Endothelial cell of umbilical vein (primary cell): Measurements from ENCODE around the gene MAP2K1. TPM values are rescaled to one million over a fixed set of nuclear protein-coding genes. Genes with fewer than 3 reads are reported as not detected.

Experiments
- BruUV-seq: library from RNA; stranded (reverse); fragments of 400-500 nt; replicated peaks from 2 replicates; lab custom pipeline; 2021; lab: Mats Ljungman, UMichigan
- CTCF ChIA-PET: fragments of 300-600, 350-600 bp; sonication (Branson Sonifier 250); formaldehyde crosslinking; loops from one replicate; lab custom pipeline; 2021; ENCODE audit warnings: antibody characterized with exemption, inconsistent platforms; lab: Charles Lee
- POLR2A ChIA-PET: fragments of 300-600, 350-600 bp; sonication (Branson Sonifier 250); formaldehyde crosslinking; loops from one replicate; lab custom pipeline; 2021; ENCODE audit warnings: antibody characterized with exemption, inconsistent platforms; lab: Charles Lee
- DNase-seq: peaks from one replicate; pipeline ENCODE4 v3.0.0-alpha.2; 2011; ENCODE audit warnings: low read depth, low spot score
- FAIRE-seq: peaks from 2 replicates; lab custom pipeline; 2011; peaks lifted over from hg19 to GRCh38; lab: Jason Lieb, UNC
- H2AFZ ChIP-seq: 2 replicates; pipeline ENCODE4 v1.6.0; 2012; ENCODE audit warnings: low read depth, low read length, control low read depth, inconsistent platforms
- H3K27ac ChIP-seq: 2 replicates; pipeline ENCODE4 v1.5.1; 2011; ENCODE audit warnings: low read depth, mild to moderate bottlenecking, control low read depth, low read length, moderate library complexity; ENCODE audit not compliant: insufficient read depth
- H3K27me3 ChIP-seq, 2 experiments: 2 replicates each; pipeline versions ENCODE4 v1.6.0 to v1.6.1; 2011; ENCODE audit warnings: low read length in 2 of 2, mixed read lengths in 1 of 2; ENCODE audit not compliant: control insufficient read depth in 2 of 2, insufficient read depth in 2 of 2
- H3K36me3 ChIP-seq, 2 experiments: 2 replicates in 1 of 2; 3 replicates in 1 of 2; pipeline ENCODE4 v1.5.1; 2011; ENCODE audit warnings: low read length in 2 of 2, mild to moderate bottlenecking in 1 of 2, moderate library complexity in 1 of 2; ENCODE audit not compliant: control insufficient read depth in 2 of 2, insufficient read depth in 2 of 2; ENCODE audit errors: extremely low read depth in 1 of 2
- H3K4me1 ChIP-seq: 3 replicates; pipeline ENCODE4 v1.5.1; 2011; ENCODE audit warnings: mild to moderate bottlenecking, low read length; ENCODE audit not compliant: control insufficient read depth, insufficient read depth; ENCODE audit errors: extremely low read depth
- H3K4me2 ChIP-seq: 2 replicates; pipeline ENCODE4 v1.6.1; 2011; ENCODE audit warnings: low read length, control low read depth, mixed read lengths; ENCODE audit not compliant: insufficient read depth
- H3K4me3 ChIP-seq, 3 experiments: fragments of 200-600 bp in 1 of 3; sonication (generic), shearing (Covaris generic) in 1 of 3; replicated peaks in 1 of 3; 2 replicates each; pipeline ENCODE4 v1.5.1; 2011 to 2016; ENCODE audit warnings: control low read depth in 3 of 3, low read length in 3 of 3, mild to moderate bottlenecking in 2 of 3, inconsistent platforms in 1 of 3, low read depth in 1 of 3, moderate library complexity in 1 of 3; ENCODE audit not compliant: insufficient read depth in 1 of 3
- H3K79me2 ChIP-seq: 2 replicates; pipeline ENCODE4 v1.6.0; 2012; ENCODE audit warnings: low read length, inconsistent platforms; ENCODE audit not compliant: control insufficient read depth, insufficient read depth
- H3K9ac ChIP-seq: replicated peaks from 2 replicates; pipeline ENCODE3; 2011; ENCODE audit warnings: low read length, control low read depth; ENCODE audit not compliant: insufficient read depth; ENCODE audit errors: extremely low read depth
- H3K9me1 ChIP-seq: replicated peaks from 3 replicates; pipeline ENCODE4 v1.6.0; 2011; ENCODE audit warnings: mild to moderate bottlenecking, low read length; ENCODE audit not compliant: control insufficient read depth, insufficient read depth; ENCODE audit errors: extremely low read depth
- H3K9me3 ChIP-seq: replicated peaks from 2 replicates; pipeline ENCODE4 v1.5.1; 2012; ENCODE audit warnings: low read length, inconsistent platforms; ENCODE audit not compliant: control insufficient read depth, insufficient read depth
- H4K20me1 ChIP-seq: replicated peaks from 2 replicates; pipeline ENCODE3; 2011; ENCODE audit warnings: mild to moderate bottlenecking, low read length; ENCODE audit not compliant: control insufficient read depth, insufficient read depth; ENCODE audit errors: extremely low read depth
- EZH2 ChIP-seq: IDR thresholded peaks from 2 replicates; pipeline ENCODE4 v1.6.1; 2012; ENCODE audit warnings: borderline replicate concordance, low read depth, mild to moderate bottlenecking, moderate library complexity, low read length, inconsistent platforms; ENCODE audit not compliant: severe bottlenecking
- FOS ChIP-seq: IDR thresholded peaks from 2 replicates; pipeline ENCODE4 v1.6.1; 2011; ENCODE audit warnings: mild to moderate bottlenecking, low read length, moderate library complexity, borderline replicate concordance; ENCODE audit not compliant: insufficient read depth
- GATA2 ChIP-seq: IDR thresholded peaks from 2 replicates; pipeline ENCODE4 v1.7.0; 2011; ENCODE audit warnings: low read depth, mild to moderate bottlenecking, moderate library complexity, mixed read lengths, low read length; ENCODE audit not compliant: insufficient read length, insufficient read depth
- JUN ChIP-seq: IDR thresholded peaks from 2 replicates; pipeline ENCODE4 v1.6.1; 2011; ENCODE audit warnings: borderline replicate concordance, low read depth; ENCODE audit not compliant: insufficient read length, insufficient read depth
- MAX ChIP-seq: IDR thresholded peaks from 2 replicates; pipeline ENCODE4 v1.6.1; 2011; ENCODE audit not compliant: insufficient read depth, insufficient read length
- MYC ChIP-seq: IDR thresholded peaks from one replicate; pipeline ENCODE4 v1.6.1; 2011; ENCODE audit warnings: mild to moderate bottlenecking, low read depth, low read length
- POLR2A ChIP-seq: IDR thresholded peaks from 2 replicates; pipeline ENCODE4 v1.6.1; 2012; ENCODE audit warnings: low read depth, mild to moderate bottlenecking, control low read depth, low read length
- POLR2AphosphoS5 ChIP-seq: IDR thresholded peaks from 2 replicates; pipeline ENCODE4 v1.6.1; 2012; ENCODE audit warnings: low read depth, mild to moderate bottlenecking, control low read depth, low read length, moderate library complexity; ENCODE audit not compliant: insufficient read depth
- dilution Hi-C: fragments of 300-500 bp; cut with MboI; formaldehyde crosslinking; loops from one replicate; pipeline ENCODE4 v1.15.0; 2019; ENCODE audit warnings: low sequenced_read_pairs; ENCODE audit not compliant: extremely low pct_ligation_motif_present
- intact Hi-C: fragments of 100-400 bp; cut with micrococcal nuclease; formaldehyde crosslinking; loops from one replicate; pipeline ENCODE4 v1.10.0; 2022
- polyA plus RNA-seq, 4 experiments: library from polyadenylated mRNA; depleted of rRNA in 3 of 4; stranded (reverse) in 3 of 4; unstranded in 1 of 4; fragments of >200 nt; gene quantifications; 2 replicates each; pipeline versions ENCODE4 v1.2.1 to v1.2.3, GENCODE V29; 2011 to 2012; ENCODE audit warnings: missing spikeins in 1 of 4
- total RNA-seq: library from RNA; stranded (reverse); gene quantifications from 2 replicates; pipeline ENCODE4 v1.2.3, GENCODE V29; 2021
- TF ChIP-seq, protein P1 (sequence below), 2 donors: IDR thresholded peaks; 1 replicate in 1 of 2; 2 replicates in 1 of 2; pipeline ENCODE4 v1.5.1; 2011; ENCODE audit warnings: low read length in 2 of 2, mild to moderate bottlenecking in 2 of 2, moderate library complexity in 2 of 2, control low read depth in 1 of 2, inconsistent platforms in 1 of 2, low read depth in 1 of 2; ENCODE audit not compliant: insufficient read depth in 1 of 2; ENCODE audit errors: extremely low read depth in 1 of 2

Gene MAP2K1
- total and polyA plus RNA-seq, 2 donors (not counting 3 experiments of a cell fraction or from before 2014, with no cell fraction given) = 30.9 to 45.1 TPM

DNA sequence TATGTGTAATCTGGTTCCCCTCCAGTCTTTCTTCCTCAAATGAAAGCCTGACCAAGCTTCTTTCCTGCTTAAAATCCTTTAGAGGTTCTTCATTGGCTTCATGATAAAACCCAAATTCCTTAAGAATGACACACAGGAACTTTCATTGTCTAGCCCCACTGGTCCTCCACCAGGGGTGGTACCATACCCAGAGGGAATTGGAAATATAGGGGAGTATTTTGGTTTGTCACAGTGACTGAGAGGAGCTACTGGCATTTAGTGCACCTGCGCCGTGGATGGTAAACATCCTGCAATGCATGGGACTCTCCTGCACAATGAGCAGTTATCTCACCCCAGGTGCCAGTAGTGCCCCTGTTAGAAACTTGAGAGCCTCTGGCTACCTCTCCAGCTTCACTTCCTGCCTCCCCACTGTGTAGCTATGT, 129.2 kb downstream of the MAP2K1 start:
- Histone ChIP-seq H3K9me1 (no peaks in the 10 kb centered on the region), H3K27ac (peak overlapping the region; percentile 46), H3K9me3 (no peaks in the 10 kb centered on the region), H3K36me3 (peaks cover 1 to 5% of the 10 kb centered on the region in 2 experiments), H3K4me3 (no peak overlapping the region), H3K9ac (no peak overlapping the region), H3K79me2 (no peaks in the 10 kb centered on the region), H3K4me2 (peak overlapping the region; percentile 32), H4K20me1 (no peaks in the 10 kb centered on the region), H3K27me3 (no peaks in the 10 kb centered on the region), H3K4me1 (peaks cover 23% of the 10 kb centered on the region), H2AFZ (no peak overlapping the region)
- DNase-seq (peak; percentile 35), FAIRE-seq (peak; percentile 78)
- TF ChIP-seq FOS (peak; percentile 42), MAX (no peak), POLR2AphosphoS5 (peak; percentile 37), JUN (peak; percentile 52)
- ChIA-PET POLR2A (no interaction called here), CTCF (interaction anchor here (0.6 to 1.6 kb wide), 7 partner anchors 10 to 335 kb away, joined by 3 to 5 read pairs (median 4); partner anchors contain the start of genes SNAPC5 and ZWILCH)
- intact Hi-C loops = no loop called here
- dilution Hi-C loops = no loop called here
- no TSS peak for BruUV-seq

DNA sequence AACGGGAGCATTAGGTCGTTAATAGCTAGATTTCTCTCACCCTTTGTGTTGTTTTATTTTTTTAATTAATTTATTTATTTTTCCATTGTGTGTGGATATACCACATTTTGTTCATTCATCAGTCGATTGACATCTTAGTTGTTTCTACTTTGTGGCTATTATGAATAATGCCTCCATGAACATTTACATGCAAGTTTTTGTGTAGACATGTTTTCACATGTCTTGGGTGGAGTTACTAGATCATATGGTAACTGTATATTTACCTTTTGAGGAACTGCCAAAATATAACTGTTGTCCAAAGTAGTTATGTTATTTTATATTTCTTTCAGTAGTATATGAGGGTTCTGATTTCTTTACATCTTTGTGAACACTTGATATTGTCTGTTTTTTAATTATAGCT, 137.2 kb downstream of the MAP2K1 start:
- Histone ChIP-seq H3K27ac (no peak overlapping the region), H3K27me3 (no peaks in the 10 kb centered on the region), H3K36me3 (peaks cover 4 to 8% of the 10 kb centered on the region in 2 experiments), H3K4me1 (no peaks in the 10 kb centered on the region), H3K9me3 (no peaks in the 10 kb centered on the region), H4K20me1 (no peaks in the 10 kb centered on the region), H3K4me2 (no peak overlapping the region), H3K79me2 (no peaks in the 10 kb centered on the region), H3K4me3 (no peak overlapping the region), H2AFZ (no peak overlapping the region), H3K9me1 (no peaks in the 10 kb centered on the region), H3K9ac (no peak overlapping the region)
- dilution Hi-C loops (no loop called here), intact Hi-C loops (no loop called here)
- DNase-seq = no peak
- TF ChIP-seq POLR2AphosphoS5 (no peak), GATA2 (no peak), JUN (no peak), POLR2A (no peak), FOS (no peak), EZH2 (no peak), MYC (no peak), MAX (no peak)
- TF ChIP-seq, protein P1, sequence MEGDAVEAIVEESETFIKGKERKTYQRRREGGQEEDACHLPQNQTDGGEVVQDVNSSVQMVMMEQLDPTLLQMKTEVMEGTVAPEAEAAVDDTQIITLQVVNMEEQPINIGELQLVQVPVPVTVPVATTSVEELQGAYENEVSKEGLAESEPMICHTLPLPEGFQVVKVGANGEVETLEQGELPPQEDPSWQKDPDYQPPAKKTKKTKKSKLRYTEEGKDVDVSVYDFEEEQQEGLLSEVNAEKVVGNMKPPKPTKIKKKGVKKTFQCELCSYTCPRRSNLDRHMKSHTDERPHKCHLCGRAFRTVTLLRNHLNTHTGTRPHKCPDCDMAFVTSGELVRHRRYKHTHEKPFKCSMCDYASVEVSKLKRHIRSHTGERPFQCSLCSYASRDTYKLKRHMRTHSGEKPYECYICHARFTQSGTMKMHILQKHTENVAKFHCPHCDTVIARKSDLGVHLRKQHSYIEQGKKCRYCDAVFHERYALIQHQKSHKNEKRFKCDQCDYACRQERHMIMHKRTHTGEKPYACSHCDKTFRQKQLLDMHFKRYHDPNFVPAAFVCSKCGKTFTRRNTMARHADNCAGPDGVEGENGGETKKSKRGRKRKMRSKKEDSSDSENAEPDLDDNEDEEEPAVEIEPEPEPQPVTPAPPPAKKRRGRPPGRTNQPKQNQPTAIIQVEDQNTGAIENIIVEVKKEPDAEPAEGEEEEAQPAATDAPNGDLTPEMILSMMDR (IDR thresholded peaks at IDR 0.05; ENCODE audit: extremely low read depth in 1 of 2, insufficient read depth in 1 of 2, low read depth in 1 of 2, low read length in 2 of 2) = no peak
- ChIA-PET POLR2A (no interaction called here), CTCF (interaction anchor here (1.1 to 1.5 kb wide), 2 partner anchors 34 to 43 kb away, joined by 3 to 4 read pairs; no protein-coding TSS in a partner anchor)
- no peak for FAIRE-seq
- no TSS peak for BruUV-seq
